Transverse colon (tissue), 4 donors: ENCODE measurements around the gene RBFOX2.

Experiments used
- POLR2A ChIP-seq: fragments of 450-650 bp; IDR thresholded peaks from one replicate; pipeline ENCODE4 v1.6.1; 2016; ENCODE audit warnings: antibody characterized with exemption, mild to moderate bottlenecking, moderate library complexity
- POLR2AphosphoS5 ChIP-seq, 3 donors: sonication (generic); formaldehyde crosslinking; IDR thresholded peaks; one replicate each; pipeline ENCODE4 v1.6.1; 2016; ENCODE audit warnings: antibody characterized with exemption in 3 of 3
- TF ChIP-seq, protein P1 (sequence below), 5 experiments: fragments of 200-600 bp in 3 of 5; fragments of 450-650 bp in 2 of 5; sonication (generic) in 3 of 5; IDR thresholded peaks; 1 replicate in 2 of 5; 2 replicates in 3 of 5; pipeline ENCODE4 v1.5.1; 2016 to 2017; ENCODE audit warnings: antibody characterized with exemption in 5 of 5, inconsistent platforms in 3 of 5, mild to moderate bottlenecking in 2 of 5, moderate library complexity in 1 of 5

DNA sequence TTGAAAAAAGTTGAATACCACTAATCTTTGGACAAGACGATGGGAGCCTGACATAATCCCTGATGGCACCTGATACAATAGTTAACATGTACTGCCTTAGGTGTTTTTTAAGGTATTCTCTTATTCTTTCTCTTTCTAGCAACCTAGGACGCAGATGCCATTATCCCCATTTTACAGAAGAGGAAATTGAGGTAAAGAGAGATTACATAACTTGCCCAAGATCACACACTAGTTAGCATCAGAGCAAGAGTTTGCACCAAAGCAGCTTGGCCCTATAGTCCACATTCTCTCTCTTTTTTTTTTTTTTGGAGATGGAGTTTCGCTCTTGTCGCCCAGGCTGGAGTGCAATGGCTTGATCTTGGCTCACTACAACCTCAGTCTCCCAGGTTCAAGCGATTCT, 35.7 kb upstream of the RBFOX2 start:
- TF ChIP-seq, protein P1, sequence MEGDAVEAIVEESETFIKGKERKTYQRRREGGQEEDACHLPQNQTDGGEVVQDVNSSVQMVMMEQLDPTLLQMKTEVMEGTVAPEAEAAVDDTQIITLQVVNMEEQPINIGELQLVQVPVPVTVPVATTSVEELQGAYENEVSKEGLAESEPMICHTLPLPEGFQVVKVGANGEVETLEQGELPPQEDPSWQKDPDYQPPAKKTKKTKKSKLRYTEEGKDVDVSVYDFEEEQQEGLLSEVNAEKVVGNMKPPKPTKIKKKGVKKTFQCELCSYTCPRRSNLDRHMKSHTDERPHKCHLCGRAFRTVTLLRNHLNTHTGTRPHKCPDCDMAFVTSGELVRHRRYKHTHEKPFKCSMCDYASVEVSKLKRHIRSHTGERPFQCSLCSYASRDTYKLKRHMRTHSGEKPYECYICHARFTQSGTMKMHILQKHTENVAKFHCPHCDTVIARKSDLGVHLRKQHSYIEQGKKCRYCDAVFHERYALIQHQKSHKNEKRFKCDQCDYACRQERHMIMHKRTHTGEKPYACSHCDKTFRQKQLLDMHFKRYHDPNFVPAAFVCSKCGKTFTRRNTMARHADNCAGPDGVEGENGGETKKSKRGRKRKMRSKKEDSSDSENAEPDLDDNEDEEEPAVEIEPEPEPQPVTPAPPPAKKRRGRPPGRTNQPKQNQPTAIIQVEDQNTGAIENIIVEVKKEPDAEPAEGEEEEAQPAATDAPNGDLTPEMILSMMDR (IDR thresholded peaks at IDR 0.05), result no peak
- TF ChIP-seq POLR2A, result no peak
- TF ChIP-seq POLR2AphosphoS5 (IDR thresholded peaks at IDR 0.05), result no peak
